ENCODE measurements around the gene PDE4B.

- TF ChIP-seq CTCF (conservative IDR thresholded peaks at IDR 0.05; ENCODE audit: low read length) (no peak), EZH2phosphoT487 (IDR thresholded peaks at IDR 0.05; ENCODE audit: borderline replicate concordance, low read depth, low read length) (no peak)
These were observed 572.1 kb downstream of the PDE4B start for GRCh38 chr1:66364578-66365391.
